Esophagus squamous epithelium (tissue), 4 donors: Measurements from ENCODE around the gene MDM1.

Source experiments
- POLR2A ChIP-seq, 4 donors: fragments of 450-650 bp; IDR thresholded peaks; one replicate each; pipeline ENCODE4 v1.6.1; 2017; ENCODE audit warnings: antibody characterized with exemption in 4 of 4, mild to moderate bottlenecking in 4 of 4, moderate library complexity in 3 of 4
- TF ChIP-seq, protein P1 (sequence below), 6 experiments: fragments of 450-650 bp in 4 of 6; fragments of 200-600 bp in 2 of 6; sonication (generic) in 2 of 6; IDR thresholded peaks; one replicate each; pipeline ENCODE4 v1.5.1; 2016 to 2019; ENCODE audit warnings: antibody characterized with exemption in 6 of 6, mild to moderate bottlenecking in 4 of 6, moderate library complexity in 4 of 6

DNA sequence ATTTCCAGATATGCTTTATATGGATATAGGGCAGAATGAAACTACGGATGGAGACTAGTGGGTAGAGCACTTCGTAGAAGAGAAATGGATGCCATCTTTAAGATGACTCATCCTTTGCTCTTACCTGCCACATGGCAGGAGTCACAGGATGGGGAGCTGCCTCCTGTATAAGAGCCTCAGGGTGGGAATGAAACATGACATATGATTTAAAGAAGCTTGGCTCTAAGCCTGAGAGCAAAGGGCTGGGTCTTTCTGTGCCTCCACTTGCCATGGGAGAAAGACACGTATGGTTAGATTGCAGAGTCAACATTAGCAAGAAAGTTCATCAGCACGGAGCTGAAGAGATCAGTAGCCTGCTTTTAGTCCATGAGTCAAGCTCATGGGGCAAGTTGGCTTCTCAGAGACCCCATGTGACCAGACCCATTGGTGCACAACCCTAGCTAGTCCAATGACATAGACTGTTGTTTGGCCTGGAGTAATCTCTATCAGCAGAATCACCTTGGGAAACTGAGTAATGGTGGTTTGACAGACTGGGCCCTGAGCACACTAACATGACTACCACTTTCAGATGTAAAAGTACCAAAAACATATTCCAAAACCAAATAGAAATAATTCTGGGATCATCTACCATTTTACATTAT, 40.6 kb downstream of the MDM1 start:
- TF ChIP-seq, protein P1, sequence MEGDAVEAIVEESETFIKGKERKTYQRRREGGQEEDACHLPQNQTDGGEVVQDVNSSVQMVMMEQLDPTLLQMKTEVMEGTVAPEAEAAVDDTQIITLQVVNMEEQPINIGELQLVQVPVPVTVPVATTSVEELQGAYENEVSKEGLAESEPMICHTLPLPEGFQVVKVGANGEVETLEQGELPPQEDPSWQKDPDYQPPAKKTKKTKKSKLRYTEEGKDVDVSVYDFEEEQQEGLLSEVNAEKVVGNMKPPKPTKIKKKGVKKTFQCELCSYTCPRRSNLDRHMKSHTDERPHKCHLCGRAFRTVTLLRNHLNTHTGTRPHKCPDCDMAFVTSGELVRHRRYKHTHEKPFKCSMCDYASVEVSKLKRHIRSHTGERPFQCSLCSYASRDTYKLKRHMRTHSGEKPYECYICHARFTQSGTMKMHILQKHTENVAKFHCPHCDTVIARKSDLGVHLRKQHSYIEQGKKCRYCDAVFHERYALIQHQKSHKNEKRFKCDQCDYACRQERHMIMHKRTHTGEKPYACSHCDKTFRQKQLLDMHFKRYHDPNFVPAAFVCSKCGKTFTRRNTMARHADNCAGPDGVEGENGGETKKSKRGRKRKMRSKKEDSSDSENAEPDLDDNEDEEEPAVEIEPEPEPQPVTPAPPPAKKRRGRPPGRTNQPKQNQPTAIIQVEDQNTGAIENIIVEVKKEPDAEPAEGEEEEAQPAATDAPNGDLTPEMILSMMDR (IDR thresholded peaks at IDR 0.05), result no peak
- no peak for TF ChIP-seq POLR2A (IDR thresholded peaks at IDR 0.05)
